Measurements from ENCODE around the gene SPRED3.

- TF ChIP-seq CTCF (IDR thresholded peaks at IDR 0.05; ENCODE audit: low read depth, low read length, missing input control) (no peak), TAF1 (conservative IDR thresholded peaks at IDR 0.05) (no peak), YY1 (IDR thresholded peaks at IDR 0.05) (no peak)
Observed at GRCh38 chr19:38425810-38426466, 37.4 kb downstream of the SPRED3 start, which contains the start of gene RASGRP4.

Data from liver (tissue), 3 donors.